ENCODE measurements around the gene SLC11A2.

DNA sequence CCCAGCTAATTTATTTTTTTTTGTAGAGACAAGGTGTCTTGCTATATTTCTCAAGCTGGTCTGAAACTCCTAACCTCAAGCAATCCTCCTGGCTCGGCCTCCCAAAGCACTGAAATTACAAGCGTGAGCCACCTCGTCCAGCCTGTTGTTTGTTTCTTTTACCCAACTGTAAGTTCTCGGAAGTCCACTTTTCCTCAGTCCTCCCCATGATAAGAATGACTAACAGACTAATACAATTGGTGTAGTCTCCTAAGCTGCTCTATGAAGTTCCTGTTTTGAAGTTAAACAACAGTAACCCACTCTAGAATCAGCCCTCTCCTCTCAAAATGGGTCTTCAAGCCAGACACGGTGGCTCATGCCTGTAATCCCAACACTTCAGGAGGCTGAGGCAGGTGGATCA lies 37.3 kb downstream of the SLC11A2 start:
- TF ChIP-seq CTCF (IDR thresholded peaks at IDR 0.05) (no peak), EZH2 (IDR thresholded peaks at IDR 0.05; ENCODE audit: borderline replicate concordance, insufficient read depth, low read depth, low read length, poor library complexity, severe bottlenecking) (no peak)
